Ascending aorta (tissue), 2 donors: ENCODE results near the gene BST2. TPM values are rescaled to one million over a fixed set of nuclear protein-coding genes. Genes with fewer than 3 reads are reported as not detected.
A peak's percentile ranks its signal among the peaks of the same experiment; 100 is the strongest.

Source experiments
- DNase-seq, 2 donors: peaks; one replicate each; pipeline ENCODE4 v3.0.0-alpha.2; 2019; ENCODE audit warnings: low spot score in 2 of 2
- H3K27ac ChIP-seq, 2 donors: fragments of 200-600 bp; sonication (generic); one replicate each; pipeline ENCODE4 v1.5.1; 2016 to 2017; ENCODE audit warnings: mild to moderate bottlenecking in 1 of 2
- H3K27me3 ChIP-seq: fragments of 200-600 bp; sonication (generic); one replicate; pipeline ENCODE4 v1.5.1; 2017
- H3K36me3 ChIP-seq, 2 donors: fragments of 200-600 bp; sonication (generic); one replicate each; pipeline ENCODE4 v1.5.1; 2016
- H3K4me1 ChIP-seq, 2 donors: fragments of 200-600 bp; sonication (generic); one replicate each; pipeline ENCODE4 v1.5.1; 2016 to 2017; ENCODE audit warnings: mild to moderate bottlenecking in 1 of 2
- H3K4me3 ChIP-seq, 2 donors: fragments of 200-600 bp; sonication (generic); one replicate each; pipeline ENCODE4 v1.5.1; 2016 to 2017; ENCODE audit warnings: mild to moderate bottlenecking in 1 of 2
- H3K9me3 ChIP-seq, 2 donors: fragments of 200-600 bp; sonication (generic); one replicate each; pipeline ENCODE4 v1.5.1; 2016
- intact Hi-C: fragments of 100-400 bp; cut with DNase I; formaldehyde crosslinking; loops from one replicate; pipeline ENCODE4 v1.15.1; 2023
- total RNA-seq: library from RNA; depleted of rRNA; stranded (reverse); fragments of >200 nt; gene quantifications from one replicate; pipeline ENCODE4 v1.1.0, GENCODE V29; 2016
- TF ChIP-seq, protein P1 (sequence below), 3 experiments: fragments of 200-600 bp in 2 of 3; fragments of 450-650 bp in 1 of 3; sonication (generic) in 2 of 3; IDR thresholded peaks; one replicate each; pipeline ENCODE4 v1.5.1; 2016 to 2019; ENCODE audit warnings: antibody characterized with exemption in 3 of 3, mild to moderate bottlenecking in 1 of 3, moderate library complexity in 1 of 3

The BST2 gene
- total RNA-seq, 1 donor from 2014 or later, result 151 TPM

DNA sequence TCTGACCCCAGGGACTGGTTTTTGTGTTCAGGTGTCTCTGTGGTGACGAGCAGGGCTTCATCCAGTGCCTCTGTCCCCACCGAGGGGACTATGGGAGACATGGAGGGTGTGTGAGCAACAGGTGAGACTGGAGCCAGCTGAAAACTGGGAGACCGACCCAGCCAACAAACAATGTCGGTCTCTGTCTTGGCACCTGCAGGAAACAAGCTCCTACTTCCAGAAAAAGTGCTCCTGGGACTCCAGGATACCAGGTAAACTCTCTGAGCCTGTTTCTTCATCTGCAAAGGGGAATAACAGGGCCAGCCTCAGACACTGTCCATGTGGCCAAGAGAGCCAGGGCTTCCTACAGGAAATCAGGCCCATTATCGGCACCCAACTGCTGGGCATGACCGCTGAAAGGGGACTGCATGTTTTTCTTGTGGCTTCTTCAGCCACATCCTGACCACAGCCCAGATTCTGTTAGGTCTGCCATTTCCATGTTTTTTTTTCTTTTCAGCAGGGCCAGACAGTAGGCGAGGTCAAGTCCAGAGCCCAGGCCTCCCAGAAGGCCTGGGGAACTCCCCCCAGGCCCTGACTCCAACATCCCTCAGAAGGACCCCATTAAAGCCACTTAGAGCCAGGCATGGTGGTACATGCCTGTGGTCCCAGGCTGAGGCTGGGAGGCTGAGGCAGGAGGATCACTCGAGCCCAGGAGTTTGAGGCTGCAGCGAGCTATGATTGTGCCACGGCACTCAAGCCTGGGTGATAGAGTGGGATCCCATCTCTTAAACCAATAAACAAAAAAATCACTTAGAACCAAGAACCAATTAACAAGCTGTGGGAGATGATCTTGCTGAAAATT is 836 bp upstream of the BST2 start:
- TF ChIP-seq, protein P1, sequence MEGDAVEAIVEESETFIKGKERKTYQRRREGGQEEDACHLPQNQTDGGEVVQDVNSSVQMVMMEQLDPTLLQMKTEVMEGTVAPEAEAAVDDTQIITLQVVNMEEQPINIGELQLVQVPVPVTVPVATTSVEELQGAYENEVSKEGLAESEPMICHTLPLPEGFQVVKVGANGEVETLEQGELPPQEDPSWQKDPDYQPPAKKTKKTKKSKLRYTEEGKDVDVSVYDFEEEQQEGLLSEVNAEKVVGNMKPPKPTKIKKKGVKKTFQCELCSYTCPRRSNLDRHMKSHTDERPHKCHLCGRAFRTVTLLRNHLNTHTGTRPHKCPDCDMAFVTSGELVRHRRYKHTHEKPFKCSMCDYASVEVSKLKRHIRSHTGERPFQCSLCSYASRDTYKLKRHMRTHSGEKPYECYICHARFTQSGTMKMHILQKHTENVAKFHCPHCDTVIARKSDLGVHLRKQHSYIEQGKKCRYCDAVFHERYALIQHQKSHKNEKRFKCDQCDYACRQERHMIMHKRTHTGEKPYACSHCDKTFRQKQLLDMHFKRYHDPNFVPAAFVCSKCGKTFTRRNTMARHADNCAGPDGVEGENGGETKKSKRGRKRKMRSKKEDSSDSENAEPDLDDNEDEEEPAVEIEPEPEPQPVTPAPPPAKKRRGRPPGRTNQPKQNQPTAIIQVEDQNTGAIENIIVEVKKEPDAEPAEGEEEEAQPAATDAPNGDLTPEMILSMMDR (IDR thresholded peaks at IDR 0.05), result no peak
- DNase-seq, result no peak
- Histone ChIP-seq H3K27me3 (no peaks in the 10 kb centered on the region), H3K27ac (peak overlapping the region; percentile 70 to 77), H3K4me1 (peaks cover 10 to 11% of the 10 kb centered on the region in 2 donors), H3K36me3 (peaks cover 0 to 4% of the 10 kb centered on the region in 2 donors), H3K4me3 (peak overlapping the region; percentile 51 to 67), H3K9me3 (no peaks in the 10 kb centered on the region)
- intact Hi-C loops, result no loop called here

DNA sequence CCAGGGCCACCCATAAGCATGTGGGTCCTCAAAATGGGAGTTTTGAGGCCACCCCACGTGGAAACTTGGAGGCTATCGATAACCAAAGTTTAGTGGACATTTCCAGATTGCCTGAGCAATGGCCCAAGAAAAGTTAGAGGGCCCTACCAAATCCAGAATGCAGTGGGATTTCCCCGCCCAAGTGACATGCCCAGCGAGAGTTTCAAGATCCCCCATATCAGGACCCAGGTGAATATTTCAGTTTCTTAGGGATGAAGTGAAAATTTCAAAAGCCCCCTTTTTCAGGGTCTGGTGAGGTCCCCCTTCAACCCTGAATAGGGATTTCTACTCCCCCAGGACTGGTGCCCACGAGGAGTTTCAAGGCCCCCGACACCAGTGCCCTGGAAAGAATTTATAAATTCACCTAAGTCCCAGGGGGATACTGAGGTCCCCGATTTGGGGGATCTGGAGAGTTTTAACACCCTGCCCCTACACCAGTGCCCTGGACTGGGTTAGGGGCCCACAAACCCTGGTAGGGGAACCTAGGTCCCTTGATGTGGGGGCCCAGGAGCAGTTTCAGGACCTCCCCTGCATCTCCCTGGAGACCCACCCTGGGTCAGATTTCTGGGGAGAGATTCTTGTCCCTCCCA is 695 bp downstream of the BST2 start:
- Histone ChIP-seq H3K4me1 (peaks cover 10 to 11% of the 10 kb centered on the region in 2 donors), H3K36me3 (peaks cover 0 to 4% of the 10 kb centered on the region in 2 donors), H3K27ac (peak overlapping the region; percentile 44 to 77), H3K27me3 (no peaks in the 10 kb centered on the region), H3K4me3 (peak overlapping the region; percentile 51 to 67), H3K9me3 (no peaks in the 10 kb centered on the region)
- intact Hi-C loops, result no loop called here
- DNase-seq, result no peak
- TF ChIP-seq, protein P1 (IDR thresholded peaks at IDR 0.05), result no peak

DNA sequence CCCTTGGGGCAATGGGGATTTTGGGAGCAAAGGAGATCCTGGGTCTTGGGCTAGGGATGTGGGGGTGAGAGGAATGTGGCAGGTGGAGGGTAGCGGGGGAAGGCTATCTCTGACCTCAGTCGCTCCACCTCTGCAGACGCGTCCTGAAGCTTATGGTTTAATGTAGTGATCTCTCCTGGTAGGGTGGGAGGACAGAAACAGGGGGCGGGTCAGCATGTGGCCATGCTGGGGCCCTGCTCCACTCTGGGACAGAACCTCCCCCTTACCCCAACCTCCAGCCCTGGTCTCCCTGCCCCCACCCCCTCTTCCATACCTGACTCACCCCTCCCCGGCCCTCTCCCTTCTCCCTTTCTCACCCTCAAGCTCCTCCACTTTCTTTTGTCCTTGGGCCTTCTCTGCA is 1.4 kb downstream of the BST2 start:
- H3K27ac ChIP-seq, result peak overlapping the region in 1 of 2 donors; percentile 22
- peaks cover 0 to 4% of the 10 kb centered on the region in 2 donors for H3K36me3 ChIP-seq
- H3K27me3 ChIP-seq, result no peaks in the 10 kb centered on the region
- no peaks in the 10 kb centered on the region for H3K9me3 ChIP-seq
- TF ChIP-seq, protein P1 (IDR thresholded peaks at IDR 0.05), result no peak
- peak overlapping the region; percentile 51 to 67 for H3K4me3 ChIP-seq
- no peak for DNase-seq
- intact Hi-C loops, result no loop called here
- peaks cover 10 to 11% of the 10 kb centered on the region in 2 donors for H3K4me1 ChIP-seq

DNA sequence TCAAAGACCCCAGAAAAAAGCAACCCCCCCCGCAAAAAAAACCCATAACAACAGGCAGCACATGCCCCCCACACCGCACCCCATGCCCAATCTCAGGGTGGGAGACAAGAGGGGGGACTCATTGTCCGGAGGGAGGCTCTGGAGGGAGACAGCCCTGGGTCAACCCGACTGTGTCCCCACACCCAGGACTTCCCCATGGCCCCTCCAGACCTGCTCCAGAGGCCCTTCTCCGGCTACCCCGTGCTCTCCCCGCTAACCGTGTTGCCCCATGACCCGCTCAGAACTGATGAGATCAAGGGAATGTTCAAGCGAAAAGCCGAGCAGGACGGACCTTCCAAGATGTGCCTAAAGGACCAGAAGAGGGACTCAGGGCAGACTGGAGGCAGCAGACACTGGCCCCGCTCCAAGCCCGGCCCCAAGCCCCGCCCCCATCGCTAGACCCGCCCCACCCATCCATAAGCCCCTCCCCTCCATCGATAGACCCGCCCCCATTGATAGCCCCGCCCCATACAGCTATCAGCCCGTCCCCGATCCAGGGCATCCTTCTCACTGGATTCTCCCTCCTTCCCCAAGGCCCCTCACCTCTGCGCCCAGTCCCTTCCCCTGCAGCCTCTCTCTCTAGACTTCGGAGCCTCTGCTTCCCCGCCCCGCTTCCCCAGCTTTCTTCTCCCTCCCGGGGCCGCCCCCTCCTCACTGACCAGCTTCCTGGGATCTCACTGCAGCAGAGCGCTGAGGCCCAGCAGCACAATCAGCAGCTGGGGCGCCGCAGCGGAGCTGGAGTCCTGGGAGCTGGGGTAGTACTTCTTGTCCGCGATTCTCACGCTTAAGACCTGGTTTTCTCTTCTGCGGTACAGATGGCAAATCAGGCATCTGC is 2.2 kb downstream of the BST2 start:
- Histone ChIP-seq H3K36me3 (peaks cover 0 to 6% of the 10 kb centered on the region in 2 donors), H3K4me3 (peak overlapping the region; percentile 51 to 67), H3K9me3 (no peaks in the 10 kb centered on the region), H3K4me1 (peaks cover 10 to 11% of the 10 kb centered on the region in 2 donors), H3K27me3 (no peaks in the 10 kb centered on the region), H3K27ac (peak overlapping the region in 1 of 2 donors; percentile 22)
- no peak for DNase-seq
- TF ChIP-seq, protein P1 (IDR thresholded peaks at IDR 0.05), result no peak
- intact Hi-C loops, result no loop called here

DNA sequence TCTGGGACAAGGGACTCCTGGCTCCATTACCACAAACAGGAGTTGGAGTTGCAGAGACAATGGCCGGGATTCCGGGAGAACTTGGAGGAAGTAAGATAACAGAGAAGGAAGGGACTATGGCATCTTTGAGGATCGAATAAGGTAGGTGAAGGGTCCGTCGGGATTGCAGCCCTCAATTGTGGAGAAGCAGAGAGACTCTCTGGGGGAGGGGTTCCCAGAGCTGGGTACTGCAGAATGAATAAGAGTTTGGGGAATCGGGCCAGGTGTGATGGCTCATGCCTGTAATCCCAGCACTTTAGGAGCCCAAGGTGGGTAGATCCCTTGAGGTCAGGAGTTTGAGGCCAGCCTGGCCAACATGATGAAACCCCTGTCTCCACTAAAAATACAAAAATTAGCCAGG is 3.8 kb downstream of the BST2 start:
- intact Hi-C loops, result no loop called here
- Histone ChIP-seq H3K4me1 (peaks cover 8% of the 10 kb centered on the region in 2 donors), H3K4me3 (no peak overlapping the region), H3K27ac (no peak overlapping the region), H3K27me3 (no peaks in the 10 kb centered on the region), H3K36me3 (peaks cover 0 to 6% of the 10 kb centered on the region in 2 donors), H3K9me3 (no peaks in the 10 kb centered on the region)
- TF ChIP-seq, protein P1 (IDR thresholded peaks at IDR 0.05), result no peak
- no peak for DNase-seq
